ENCODE results near the gene NEK11.

DNA sequence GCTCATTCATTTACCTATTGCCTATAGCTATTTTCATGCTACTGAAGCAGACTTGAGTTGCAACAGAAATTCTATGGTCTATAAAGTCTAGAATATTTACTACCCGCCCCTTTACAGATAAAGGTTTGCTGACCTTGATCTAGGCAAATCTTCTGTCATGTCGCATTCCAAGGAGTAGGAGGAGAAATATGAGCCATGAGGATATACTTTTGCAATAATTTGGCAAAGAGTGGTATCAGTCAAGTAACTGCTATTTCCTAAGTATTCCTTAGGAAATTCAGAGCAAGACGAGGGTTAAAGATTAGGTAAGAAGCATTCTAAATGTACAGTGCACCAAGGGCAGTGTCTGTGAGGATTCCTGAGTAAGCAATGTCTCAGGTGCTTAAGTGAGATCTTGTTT is 233.8 kb downstream of the NEK11 start:
- no peak for TF ChIP-seq EZH2 (IDR thresholded peaks at IDR 0.05; ENCODE audit: low read length)
- no peak for TF ChIP-seq CTCF (optimal IDR thresholded peaks at IDR 0.05 in 1 of 3, IDR thresholded peaks at IDR 0.05 in 1 of 3, conservative IDR thresholded peaks at IDR 0.05 in 1 of 3; ENCODE audit: extremely low read depth in 1 of 3, insufficient read depth in 2 of 3, low read length in 3 of 3)

All from keratinocyte (primary cell).